ENCODE measurements around the gene STT3A. TPM values are rescaled to one million over a fixed set of nuclear protein-coding genes. Genes with fewer than 3 reads are reported as not detected.

The STT3A gene
- total and polyA plus RNA-seq, 10 of the 15 experiments (the other 5 are each of a cell fraction or from before 2014, with no cell fraction given) = 74.4 to 202 (median 118) TPM

GRCh38 chr11:125667151-125667550, 74.5 kb downstream of the STT3A start (continued):
- TF ChIP-seq ASH2L (IDR thresholded peaks at IDR 0.05; ENCODE audit: borderline replicate concordance, low read depth) (no peak), BACH1 (IDR thresholded peaks at IDR 0.05; ENCODE audit: borderline replicate concordance) (no peak), CBX5 (IDR thresholded peaks at IDR 0.05; ENCODE audit: low read depth) (no peak), SMC3 (IDR thresholded peaks at IDR 0.05; ENCODE audit: borderline replicate concordance, low read length) (no peak), NBN (IDR thresholded peaks at IDR 0.05) (no peak), STAT1 (conservative IDR thresholded peaks at IDR 0.05) (no peak)

- H3K27ac ChIP-seq (ENCODE audit: control insufficient read depth, insufficient read depth) = no peak overlapping the region
Observed at GRCh38 chr11:125670172-125670571, 77.5 kb downstream of the STT3A start.

GRCh38 chr11:125671561-125671960, 78.9 kb downstream of the STT3A start:
- Histone ChIP-seq H3K9me3 (replicated peaks; ENCODE audit: control insufficient read depth, insufficient read depth, low read length) (no peaks in the 10 kb centered on the region; the same call in 2 of the 3 replicates), H3K27me3 (replicated peaks in 1 of 2; ENCODE audit: control insufficient read depth in 2 of 2, insufficient read depth in 2 of 2, low read length in 1 of 2) (no peaks in the 10 kb centered on the region), H3K4me3 (no peak overlapping the region), H3K9ac (ENCODE audit: control insufficient read depth, insufficient read depth, low read length) (no peak overlapping the region), H3K27ac (ENCODE audit: control insufficient read depth, insufficient read depth) (no peak overlapping the region), H2AFZ (ENCODE audit: control insufficient read depth, low read depth, low read length) (no peak overlapping the region), H3K4me1 (ENCODE audit: control insufficient read depth, insufficient read depth, low read length) (no peaks in the 10 kb centered on the region), H3K36me3 (ENCODE audit: control insufficient read depth in 2 of 2, insufficient read depth in 2 of 2, low read length in 1 of 2) (peaks cover 0 to 10% of the 10 kb centered on the region in 2 experiments; a peak in 2 of 4 replicates), H3K4me2 (ENCODE audit: control insufficient read depth, insufficient read depth) (no peak overlapping the region), H3K79me2 (ENCODE audit: control insufficient read depth, insufficient read depth, low read length) (no peaks in the 10 kb centered on the region), H4K20me1 (ENCODE audit: control insufficient read depth, insufficient read depth) (no peaks in the 10 kb centered on the region)
- DNase-seq (ENCODE audit: low read depth, low spot score) = no peak
- in situ Hi-C loops (cut with MboI) = no loop called here
- RAD21 ChIA-PET (ENCODE audit: unreplicated experiment) = no interaction called here
- intact Hi-C loops (cut with micrococcal nuclease; ENCODE audit: unreplicated experiment) = no loop called here
- SMC1A ChIA-PET (ENCODE audit: uncharacterized antibody, unreplicated experiment) = interaction anchor here (1.1 kb wide), 1 partner anchor 31 kb away, joined by 3 read pairs; no protein-coding TSS in a partner anchor
- 95% methylated on average over 2 of the region's 2 CpGs for WGBS (ENCODE audit: insufficient coverage, insufficient replicate concordance, low lambda C conversion rate, missing lambda C conversion rate)
- no peak for FAIRE-seq
- CTCF ChIA-PET = no interaction called here
- POLR2A ChIA-PET = interaction anchor here (1.1 to 1.4 kb wide), 2 partner anchors 20 to 101 kb away, joined by 3 read pairs; no protein-coding TSS in a partner anchor
- no TSS peak for BruUV-seq (replicated peaks)
- no peak for ATAC-seq
- TF ChIP-seq ZBTB4 (CRISPR knock-in tag; IDR thresholded peaks at IDR 0.05) (no peak), JUNB (IDR thresholded peaks at IDR 0.05) (no peak), NFYB (IDR thresholded peaks at IDR 0.05; ENCODE audit: insufficient read depth, low read depth, low read length) (no peak)

More at GRCh38 chr11:125670172-125670571, 77.5 kb downstream of the STT3A start:
- Histone ChIP-seq H2AFZ (ENCODE audit: control insufficient read depth, low read depth, low read length) (no peak overlapping the region), H4K20me1 (ENCODE audit: control insufficient read depth, insufficient read depth) (no peaks in the 10 kb centered on the region), H3K9me3 (replicated peaks; ENCODE audit: control insufficient read depth, insufficient read depth, low read length) (no peaks in the 10 kb centered on the region; the same call in 2 of the 3 replicates), H3K4me2 (ENCODE audit: control insufficient read depth, insufficient read depth) (no peak overlapping the region), H3K4me1 (ENCODE audit: control insufficient read depth, insufficient read depth, low read length) (no peaks in the 10 kb centered on the region), H3K36me3 (ENCODE audit: control insufficient read depth in 2 of 2, insufficient read depth in 2 of 2, low read length in 1 of 2) (peaks cover 0 to 7% of the 10 kb centered on the region in 2 experiments; a peak in 2 of 4 replicates), H3K4me3 (no peak overlapping the region), H3K9ac (ENCODE audit: control insufficient read depth, insufficient read depth, low read length) (no peak overlapping the region), H3K27me3 (replicated peaks in 1 of 2; ENCODE audit: control insufficient read depth in 2 of 2, insufficient read depth in 2 of 2, low read length in 1 of 2) (no peaks in the 10 kb centered on the region), H3K79me2 (ENCODE audit: control insufficient read depth, insufficient read depth, low read length) (no peaks in the 10 kb centered on the region)
- intact Hi-C loops (cut with micrococcal nuclease; ENCODE audit: unreplicated experiment) (no loop called here), in situ Hi-C loops (cut with MboI) (no loop called here)
- ATAC-seq = no peak
- FAIRE-seq = no peak
- no TSS peak for BruUV-seq (replicated peaks)
- TF ChIP-seq ATF7 (IDR thresholded peaks at IDR 0.05; ENCODE audit: low read depth) = no peak
- ChIA-PET POLR2A (no interaction called here), CTCF (interaction anchor here (0.9 to 1.1 kb wide), 2 partner anchors 9 to 28 kb away, joined by 3 read pairs; no protein-coding TSS in a partner anchor), SMC1A (ENCODE audit: uncharacterized antibody, unreplicated experiment) (interaction anchor here (1.1 kb wide), 1 partner anchor 32 kb away, joined by 3 read pairs; no protein-coding TSS in a partner anchor), RAD21 (ENCODE audit: unreplicated experiment) (no interaction called here)
- 96% methylated on average over 1 of the region's 1 CpG for WGBS (ENCODE audit: insufficient coverage, insufficient replicate concordance, low lambda C conversion rate, missing lambda C conversion rate)
- DNase-seq (ENCODE audit: low read depth, low spot score) = no peak

Data from GM12878 (cell line).